Prostate gland (tissue), 2 donors: ENCODE data around the gene BAX. TPM values are rescaled to one million over a fixed set of nuclear protein-coding genes. Genes with fewer than 3 reads are reported as not detected.

Source experiments
- DNase-seq: peaks from one replicate; pipeline ENCODE4 v3.0.0-alpha.2; 2019; ENCODE audit warnings: low spot score
- H3K27ac ChIP-seq, 2 donors: fragments of 200-600 bp; sonication (generic); 2 replicates each; pipeline ENCODE4 v1.5.1; 2017 to 2019
- H3K27me3 ChIP-seq: fragments of 200-600 bp; sonication (generic); replicated peaks from 2 replicates; pipeline ENCODE4 v1.5.1; 2019; ENCODE audit not compliant: insufficient read depth
- H3K36me3 ChIP-seq, 2 donors: fragments of 200-600 bp; sonication (generic); 1 replicate in 1 of 2; 2 replicates in 1 of 2; pipeline versions ENCODE4 v1.5.1 to v1.8.1; 2017 to 2019
- H3K4me1 ChIP-seq: fragments of 200-600 bp; sonication (generic); replicated peaks from 2 replicates; pipeline ENCODE4 v1.5.1; 2019
- H3K4me3 ChIP-seq, 2 donors: fragments of 200-600 bp; sonication (generic); 2 replicates each; pipeline ENCODE4 v1.5.1; 2017 to 2019
- H3K9me3 ChIP-seq: fragments of 200-600 bp; sonication (generic); 2 replicates; pipeline ENCODE4 v1.5.1; 2017
- POLR2A ChIP-seq: fragments of 450-650 bp; IDR thresholded peaks from one replicate; pipeline ENCODE4 v1.6.1; 2016; ENCODE audit warnings: antibody characterized with exemption, mild to moderate bottlenecking
- POLR2AphosphoS5 ChIP-seq: sonication (generic); formaldehyde crosslinking; IDR thresholded peaks from one replicate; pipeline ENCODE4 v1.6.1; 2017; ENCODE audit warnings: antibody characterized with exemption
- WGBS: methylation state at CpG from one replicate; pipeline ENCODE4 v1.1.5; 2018; 5-methylcytosine and 5-hydroxymethylcytosine counted together
- intact Hi-C: fragments of 100-400 bp; cut with DNase I; formaldehyde crosslinking; loops from one replicate; pipeline ENCODE4 v1.14.2; 2022
- total RNA-seq, 2 donors: library from RNA; depleted of rRNA; stranded (reverse); fragments of >200 nt; gene quantifications; one replicate each; pipeline ENCODE4 v1.1.0, GENCODE V29; 2016
- TF ChIP-seq, protein P1 (sequence below), 4 experiments: fragments of 200-600 bp in 2 of 4; fragments of 450-650 bp in 2 of 4; sonication (generic) in 2 of 4; IDR thresholded peaks; 1 replicate in 3 of 4; 2 replicates in 1 of 4; pipeline ENCODE4 v1.5.1; 2016 to 2019; ENCODE audit warnings: antibody characterized with exemption in 4 of 4, mild to moderate bottlenecking in 2 of 4, moderate library complexity in 2 of 4

BAX gene
- total RNA-seq, 2 donors from 2014 or later, result 52.1 to 62.3 TPM

DNA sequence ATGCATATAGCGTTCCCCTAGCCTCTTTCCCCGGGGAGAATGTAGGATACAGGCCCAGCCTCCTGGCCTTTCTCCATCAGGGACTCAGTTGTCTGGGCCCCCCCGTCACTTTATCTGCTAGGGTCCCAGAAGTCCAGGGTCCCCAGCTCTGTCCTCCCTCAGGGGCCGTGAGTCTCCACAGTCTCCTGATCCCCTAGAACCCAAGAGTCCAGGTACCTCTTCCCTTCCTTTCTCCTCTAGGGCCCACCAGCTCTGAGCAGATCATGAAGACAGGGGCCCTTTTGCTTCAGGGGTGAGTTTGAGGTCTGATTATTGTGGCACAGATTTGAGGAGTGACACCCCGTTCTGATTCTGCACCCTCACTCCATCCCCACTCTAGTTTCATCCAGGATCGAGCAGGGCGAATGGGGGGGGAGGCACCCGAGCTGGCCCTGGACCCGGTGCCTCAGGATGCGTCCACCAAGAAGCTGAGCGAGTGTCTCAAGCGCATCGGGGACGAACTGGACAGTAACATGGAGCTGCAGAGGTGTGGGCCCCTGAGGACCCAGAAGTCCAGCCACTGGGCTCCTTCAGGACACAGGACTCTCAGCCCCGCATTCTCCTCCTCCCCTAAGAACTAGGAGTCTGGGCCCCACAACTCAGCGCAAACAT is 758 bp downstream of the BAX start:
- Histone ChIP-seq H3K4me1 (no peaks in the 10 kb centered on the region), H3K27me3 (no peaks in the 10 kb centered on the region), H3K36me3 (no peaks in the 10 kb centered on the region), H3K27ac (peak overlapping the region; percentile 77 to 81), H3K9me3 (no peaks in the 10 kb centered on the region), H3K4me3 (peak overlapping the region; percentile 79 to 93)
- TF ChIP-seq, protein P1, sequence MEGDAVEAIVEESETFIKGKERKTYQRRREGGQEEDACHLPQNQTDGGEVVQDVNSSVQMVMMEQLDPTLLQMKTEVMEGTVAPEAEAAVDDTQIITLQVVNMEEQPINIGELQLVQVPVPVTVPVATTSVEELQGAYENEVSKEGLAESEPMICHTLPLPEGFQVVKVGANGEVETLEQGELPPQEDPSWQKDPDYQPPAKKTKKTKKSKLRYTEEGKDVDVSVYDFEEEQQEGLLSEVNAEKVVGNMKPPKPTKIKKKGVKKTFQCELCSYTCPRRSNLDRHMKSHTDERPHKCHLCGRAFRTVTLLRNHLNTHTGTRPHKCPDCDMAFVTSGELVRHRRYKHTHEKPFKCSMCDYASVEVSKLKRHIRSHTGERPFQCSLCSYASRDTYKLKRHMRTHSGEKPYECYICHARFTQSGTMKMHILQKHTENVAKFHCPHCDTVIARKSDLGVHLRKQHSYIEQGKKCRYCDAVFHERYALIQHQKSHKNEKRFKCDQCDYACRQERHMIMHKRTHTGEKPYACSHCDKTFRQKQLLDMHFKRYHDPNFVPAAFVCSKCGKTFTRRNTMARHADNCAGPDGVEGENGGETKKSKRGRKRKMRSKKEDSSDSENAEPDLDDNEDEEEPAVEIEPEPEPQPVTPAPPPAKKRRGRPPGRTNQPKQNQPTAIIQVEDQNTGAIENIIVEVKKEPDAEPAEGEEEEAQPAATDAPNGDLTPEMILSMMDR (IDR thresholded peaks at IDR 0.05), result no peak
- TF ChIP-seq POLR2A, result no peak
- TF ChIP-seq POLR2AphosphoS5, result no peak
- 47% methylated on average over 16 of the region's 16 CpGs for WGBS
- no peak for DNase-seq
- intact Hi-C loops, result no loop called here

DNA sequence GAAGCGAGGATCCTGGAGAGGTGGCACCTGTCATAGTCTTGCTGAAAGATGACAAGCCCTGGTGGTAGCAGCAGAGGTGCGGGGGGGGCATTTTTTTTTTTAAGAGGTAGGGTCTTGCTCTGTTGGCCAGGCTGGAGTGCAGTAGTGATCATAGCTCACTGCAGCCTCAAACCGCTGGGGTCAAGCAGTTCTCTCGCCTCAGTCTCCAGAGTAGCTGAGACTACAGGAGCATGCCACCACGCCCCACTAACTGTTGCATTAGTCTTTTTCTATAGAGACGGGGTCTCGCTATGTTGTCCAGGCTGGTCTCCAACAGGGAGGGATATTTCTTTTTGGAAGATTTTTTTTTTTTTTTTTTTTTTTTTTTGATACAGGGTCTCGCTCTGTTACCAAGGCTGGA is 3.3 kb downstream of the BAX start:
- Histone ChIP-seq H3K4me1 (no peaks in the 10 kb centered on the region), H3K27me3 (no peaks in the 10 kb centered on the region), H3K4me3 (no peak overlapping the region), H3K36me3 (no peaks in the 10 kb centered on the region), H3K9me3 (no peaks in the 10 kb centered on the region), H3K27ac (no peak overlapping the region)
- intact Hi-C loops, result no loop called here
- WGBS, result 92% methylated on average over 8 of the region's 8 CpGs
- DNase-seq, result no peak
- TF ChIP-seq POLR2AphosphoS5, result no peak
- no peak for TF ChIP-seq POLR2A
- TF ChIP-seq, protein P1 (IDR thresholded peaks at IDR 0.05), result no peak

DNA sequence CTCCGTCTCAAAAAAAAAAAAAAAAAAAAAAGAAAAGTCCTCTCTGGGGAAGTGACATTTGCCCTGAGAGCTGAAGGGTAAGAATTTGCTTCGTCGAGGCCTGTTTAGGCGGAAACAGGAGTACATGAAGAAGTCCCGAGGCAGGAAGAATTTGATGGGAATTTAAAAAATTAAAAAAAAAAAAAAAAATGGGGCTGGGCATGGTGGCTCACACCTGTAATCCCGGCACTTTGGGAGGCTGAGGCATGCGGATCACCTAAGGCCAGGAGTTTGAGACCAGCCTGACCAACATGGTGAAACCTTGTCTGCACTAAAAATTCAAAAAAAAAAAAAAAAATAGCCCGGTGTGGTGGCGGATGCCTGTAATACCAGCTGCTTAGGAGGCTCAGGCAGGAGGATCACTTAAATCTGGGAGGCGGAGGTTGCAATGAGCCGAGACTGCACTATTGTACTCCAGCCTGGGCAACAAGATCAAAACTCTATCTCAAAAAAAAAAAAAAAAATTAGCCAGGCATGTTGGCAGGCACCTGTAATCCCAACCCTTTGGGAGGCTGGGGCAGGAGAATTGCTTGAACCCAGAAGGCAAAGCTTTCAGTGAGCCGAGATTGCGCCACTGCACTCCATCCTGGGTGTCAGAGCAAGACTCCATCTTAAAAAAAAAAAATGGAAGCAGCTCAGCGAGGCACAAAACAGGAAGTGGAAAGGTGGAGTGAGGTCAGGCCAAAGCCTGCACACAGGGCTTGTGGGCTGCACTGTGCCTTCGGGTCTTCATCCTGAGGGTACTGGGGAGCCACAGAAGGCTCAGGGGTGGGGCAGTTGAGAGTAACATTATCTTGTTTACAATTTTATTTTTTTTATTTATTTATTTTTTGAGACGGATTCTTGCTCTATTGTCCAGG is 4.9 kb downstream of the BAX start:
- WGBS, result 91% methylated on average over 16 of the region's 16 CpGs
- Histone ChIP-seq H3K36me3 (no peaks in the 10 kb centered on the region), H3K9me3 (no peaks in the 10 kb centered on the region), H3K4me3 (no peak overlapping the region), H3K27me3 (no peaks in the 10 kb centered on the region), H3K4me1 (no peaks in the 10 kb centered on the region), H3K27ac (no peak overlapping the region)
- DNase-seq, result no peak
- TF ChIP-seq POLR2AphosphoS5, result no peak
- TF ChIP-seq, protein P1 (IDR thresholded peaks at IDR 0.05), result no peak
- intact Hi-C loops, result loop anchor here (10.0 kb wide), 1 partner anchor 315 kb away; the partner anchor contains the start of gene CA11

DNA sequence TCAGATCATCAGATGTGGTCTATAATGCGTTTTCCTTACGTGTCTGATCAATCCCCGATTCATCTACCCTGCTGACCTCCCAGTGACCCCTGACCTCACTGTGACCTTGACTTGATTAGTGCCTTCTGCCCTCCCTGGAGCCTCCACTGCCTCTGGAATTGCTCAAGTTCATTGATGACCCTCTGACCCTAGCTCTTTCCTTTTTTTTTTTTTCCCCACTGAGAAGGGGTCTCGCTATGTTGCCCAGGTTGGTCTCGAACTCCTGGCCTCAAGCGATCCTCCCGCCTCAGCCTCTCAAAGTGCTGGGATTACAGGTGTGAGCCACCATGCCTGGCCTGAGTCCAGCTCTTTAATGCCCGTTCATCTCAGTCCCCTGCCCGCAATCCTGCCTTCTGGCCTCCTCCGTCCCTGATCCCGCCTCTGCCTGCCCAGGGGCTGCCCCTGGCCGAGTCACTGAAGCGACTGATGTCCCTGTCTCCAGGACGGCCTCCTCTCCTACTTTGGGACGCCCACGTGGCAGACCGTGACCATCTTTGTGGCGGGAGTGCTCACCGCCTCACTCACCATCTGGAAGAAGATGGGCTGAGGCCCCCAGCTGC is 6.5 kb downstream of the BAX start:
- no peak for DNase-seq

More for the DNA sequence above, 6.5 kb downstream of the BAX start:
- no peaks in the 10 kb centered on the region for H3K36me3 ChIP-seq
- H3K27ac ChIP-seq, result no peak overlapping the region
- no peaks in the 10 kb centered on the region for H3K27me3 ChIP-seq
- 90% methylated on average over 19 of the region's 19 CpGs for WGBS
- H3K4me3 ChIP-seq, result no peak overlapping the region
- intact Hi-C loops, result loop anchor here (10.0 kb wide), 1 partner anchor 316 kb away; the partner anchor contains the start of gene CA11
- H3K4me1 ChIP-seq, result no peaks in the 10 kb centered on the region
- no peaks in the 10 kb centered on the region for H3K9me3 ChIP-seq
- TF ChIP-seq POLR2AphosphoS5 (no peak), POLR2A (no peak)
- TF ChIP-seq, protein P1 (IDR thresholded peaks at IDR 0.05), result no peak
